Muscle layer of duodenum (tissue), 2 donors: Measurements from ENCODE around the gene LGALS9C.
"Not testable (repeated sequence)": the region's sequence is repeated elsewhere in the genome, so short reads cannot be mapped to it uniquely, and the experiment has no call there.

Experiments
- H3K27ac ChIP-seq: one replicate; pipeline ENCODE4 v1.7.0; 2013; ENCODE audit warnings: mild to moderate bottlenecking, low read length
- H3K27me3 ChIP-seq: one replicate; pipeline ENCODE4 v1.7.0; 2013; ENCODE audit warnings: low read depth, mild to moderate bottlenecking, control low read depth, low read length
- H3K36me3 ChIP-seq, 2 donors: one replicate each; pipeline ENCODE4 v1.7.0; 2013; ENCODE audit warnings: low read length in 2 of 2, control low read depth in 1 of 2, mild to moderate bottlenecking in 1 of 2; ENCODE audit not compliant: insufficient read depth in 2 of 2, control insufficient read depth in 1 of 2
- H3K4me1 ChIP-seq, 2 donors: one replicate each; pipeline ENCODE4 v1.7.0; 2013; ENCODE audit warnings: low read length in 2 of 2, mild to moderate bottlenecking in 2 of 2, control low read depth in 1 of 2, moderate library complexity in 1 of 2; ENCODE audit not compliant: insufficient read depth in 2 of 2, control insufficient read depth in 1 of 2
- H3K4me3 ChIP-seq, 2 donors: one replicate each; pipeline ENCODE4 v1.7.0; 2013; ENCODE audit warnings: low read length in 2 of 2, low read depth in 1 of 2, mild to moderate bottlenecking in 1 of 2
- H3K9me3 ChIP-seq, 2 donors: one replicate each; pipeline ENCODE4 v1.7.0; 2013; ENCODE audit warnings: low read length in 2 of 2, control low read depth in 1 of 2, mild to moderate bottlenecking in 1 of 2; ENCODE audit not compliant: control insufficient read depth in 1 of 2
- donor health status: healthy.

Gene LGALS9C

DNA sequence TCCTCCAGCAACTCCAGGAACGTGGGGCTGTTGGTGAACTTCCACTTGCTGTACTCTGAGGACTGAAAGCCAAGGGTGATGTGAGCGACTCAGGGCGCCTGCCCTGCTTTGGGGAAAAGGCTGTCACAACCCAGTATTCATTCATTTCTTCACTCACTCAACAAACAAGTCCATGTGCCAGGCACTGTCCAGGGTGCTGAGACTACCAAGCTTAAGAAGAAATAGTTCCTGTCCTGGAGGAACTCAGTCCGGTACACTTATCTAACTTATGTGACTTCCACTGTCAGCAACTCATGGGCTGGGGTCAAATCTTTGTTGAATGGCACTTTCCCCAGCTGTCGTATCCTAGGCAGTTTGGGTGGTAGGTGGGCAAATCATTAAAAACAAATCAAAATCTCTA, 26.6 kb downstream of the LGALS9C start:
- not testable (repeated sequence) for H3K27me3 ChIP-seq, H3K36me3 ChIP-seq, H3K4me3 ChIP-seq

DNA sequence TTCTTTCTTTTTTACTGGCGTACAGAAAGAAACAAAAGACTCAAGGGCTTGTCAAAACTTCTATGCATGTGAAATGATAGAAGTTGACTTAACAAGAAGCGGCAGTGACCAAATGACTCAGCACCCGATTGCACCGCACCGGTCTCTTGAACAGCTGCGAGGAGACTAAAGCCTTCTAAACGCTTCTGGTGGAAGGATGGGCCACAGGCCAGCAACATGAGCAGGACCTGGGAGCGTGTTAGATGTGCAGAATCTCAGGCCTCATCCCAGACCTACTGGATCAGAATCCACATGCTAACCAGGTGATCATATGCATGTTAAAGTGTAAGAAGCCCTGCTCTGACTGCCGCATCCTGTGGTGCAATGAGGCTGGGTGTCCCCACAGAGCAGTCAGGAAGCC, 31.1 kb downstream of the LGALS9C start:
- H3K4me3 ChIP-seq, H3K4me1 ChIP-seq, H3K27ac ChIP-seq, H3K27me3 ChIP-seq, H3K9me3 ChIP-seq, H3K36me3 ChIP-seq: not testable (repeated sequence)

More for the DNA sequence above, 26.6 kb downstream of the LGALS9C start:
- not testable (repeated sequence) for H3K9me3 ChIP-seq, H3K4me1 ChIP-seq, H3K27ac ChIP-seq

- not testable (repeated sequence) for H3K27ac ChIP-seq, H3K9me3 ChIP-seq, H3K4me1 ChIP-seq, H3K4me3 ChIP-seq, H3K36me3 ChIP-seq, H3K27me3 ChIP-seq
These were observed 32.1 kb downstream of the LGALS9C start for GRCh38 chr17:18508667-18509066.

GRCh38 chr17:18521100-18521499, 44.5 kb downstream of the LGALS9C start:
- not testable (repeated sequence) for H3K4me1 ChIP-seq, H3K9me3 ChIP-seq, H3K27me3 ChIP-seq

DNA sequence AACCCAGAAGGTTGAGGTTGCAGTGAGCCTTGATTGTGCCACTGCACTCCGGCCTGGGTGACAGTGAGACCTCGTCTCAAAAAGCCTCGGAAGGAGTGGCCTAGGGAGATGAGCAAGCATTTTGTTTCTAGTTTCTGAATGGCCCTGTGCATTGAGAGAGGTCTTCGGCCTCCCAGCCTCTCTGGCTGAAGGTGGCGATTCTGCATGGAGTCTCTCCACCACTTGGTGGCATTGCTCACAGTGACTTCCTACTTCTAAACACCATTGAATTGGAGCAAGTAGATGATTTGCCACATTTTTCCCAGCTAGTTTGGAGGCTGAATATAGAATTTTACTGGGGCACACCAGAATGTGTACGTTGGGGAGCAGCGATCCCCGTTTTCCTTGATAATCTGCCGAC, 48.4 kb downstream of the LGALS9C start:
- H3K27me3 ChIP-seq, H3K27ac ChIP-seq, H3K9me3 ChIP-seq, H3K36me3 ChIP-seq, H3K4me1 ChIP-seq, H3K4me3 ChIP-seq: not testable (repeated sequence)

More at GRCh38 chr17:18521100-18521499, 44.5 kb downstream of the LGALS9C start:
- H3K4me3 ChIP-seq, H3K27ac ChIP-seq, H3K36me3 ChIP-seq: not testable (repeated sequence)

DNA sequence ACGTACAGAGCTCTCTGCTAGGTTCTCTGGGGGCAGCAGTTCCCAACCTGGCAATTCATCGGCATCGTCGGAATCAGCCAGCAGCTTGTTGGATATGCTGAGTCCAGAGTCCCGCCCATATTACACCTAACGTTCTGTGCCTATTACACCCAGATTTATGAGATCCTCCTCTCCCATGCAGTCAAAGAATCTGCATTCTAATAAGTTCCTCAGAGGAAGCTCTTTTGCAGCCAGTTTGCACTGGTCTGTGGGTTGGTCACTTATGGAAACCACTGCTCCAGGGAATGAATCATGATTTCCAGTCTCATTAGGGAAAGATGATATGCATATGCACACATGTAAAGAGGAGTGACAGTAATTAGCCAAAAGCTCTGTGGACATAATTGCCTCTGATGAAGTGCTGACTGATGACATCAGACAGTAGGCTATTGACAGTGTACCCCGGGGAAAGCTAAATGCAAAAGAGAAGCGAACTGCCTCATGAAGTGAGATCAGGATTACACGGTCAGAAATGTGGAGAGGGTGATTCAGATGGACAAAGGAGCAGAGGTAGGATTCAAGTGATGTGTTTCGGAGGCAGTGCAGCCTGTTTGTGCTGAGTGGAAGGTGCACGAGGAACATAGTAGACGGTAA, 49.7 kb downstream of the LGALS9C start:
- not testable (repeated sequence) for H3K36me3 ChIP-seq, H3K4me3 ChIP-seq, H3K4me1 ChIP-seq, H3K27me3 ChIP-seq, H3K9me3 ChIP-seq, H3K27ac ChIP-seq

DNA sequence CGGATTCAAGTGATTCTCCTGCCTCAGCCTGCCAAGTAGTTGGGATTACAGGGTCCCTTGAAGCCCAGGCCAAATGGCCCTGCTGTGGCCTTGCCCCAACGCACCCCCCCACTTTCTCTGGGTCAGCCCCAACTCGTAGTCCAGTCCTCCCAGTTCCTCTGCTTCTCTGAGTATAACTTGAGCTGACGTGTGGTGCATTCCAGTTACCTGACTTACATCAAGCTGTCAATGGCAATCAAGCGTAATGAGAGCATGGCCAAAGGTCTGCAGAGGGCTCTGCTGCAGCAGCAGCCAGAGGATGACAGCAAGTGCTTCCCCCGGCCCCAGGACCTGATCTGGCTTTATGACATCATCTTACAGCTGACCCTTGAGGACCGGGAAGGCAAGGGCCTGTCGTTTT, 50.8 kb downstream of the LGALS9C start:
- not testable (repeated sequence) for H3K4me1 ChIP-seq, H3K9me3 ChIP-seq, H3K27ac ChIP-seq, H3K4me3 ChIP-seq, H3K27me3 ChIP-seq, H3K36me3 ChIP-seq

GRCh38 chr17:18528435-18528834, 51.8 kb downstream of the LGALS9C start:
- H3K36me3 ChIP-seq, H3K4me1 ChIP-seq, H3K4me3 ChIP-seq, H3K27ac ChIP-seq, H3K9me3 ChIP-seq, H3K27me3 ChIP-seq: not testable (repeated sequence)

DNA sequence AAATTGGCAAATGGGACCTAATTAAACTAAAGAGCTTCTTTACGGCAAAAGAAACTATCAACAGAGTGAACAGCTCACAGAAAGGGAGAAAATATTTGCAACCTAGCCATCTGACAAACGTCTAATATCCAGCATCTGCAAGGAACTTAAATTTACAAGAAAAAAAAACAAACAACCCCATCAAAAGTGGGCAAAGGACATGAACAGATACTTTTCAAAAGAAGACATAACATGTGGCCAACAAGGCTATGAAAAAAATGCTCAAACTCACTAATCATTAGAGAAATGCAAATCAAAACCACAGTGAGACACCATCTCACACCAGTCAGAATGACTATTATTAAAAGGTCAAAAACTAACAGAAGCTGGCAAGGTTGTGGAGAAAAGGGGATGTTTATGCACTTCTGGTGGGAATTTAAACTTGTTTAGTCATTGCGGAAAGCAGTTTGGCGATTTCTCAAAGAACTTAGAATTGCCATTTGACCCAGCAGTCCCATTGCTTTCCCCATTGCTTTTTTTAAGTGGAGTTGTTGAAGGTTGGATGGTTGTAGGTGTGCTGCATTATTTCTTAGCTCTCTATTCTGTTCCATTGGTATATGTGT, 52.4 kb downstream of the LGALS9C start:
- H3K4me3 ChIP-seq, H3K36me3 ChIP-seq, H3K27ac ChIP-seq, H3K9me3 ChIP-seq, H3K4me1 ChIP-seq, H3K27me3 ChIP-seq: not testable (repeated sequence)

- not testable (repeated sequence) for H3K27ac ChIP-seq, H3K36me3 ChIP-seq, H3K4me3 ChIP-seq, H3K9me3 ChIP-seq, H3K27me3 ChIP-seq, H3K4me1 ChIP-seq
These were observed 53.8 kb downstream of the LGALS9C start for GRCh38 chr17:18530405-18530804.

- not testable (repeated sequence) for H3K27me3 ChIP-seq, H3K27ac ChIP-seq, H3K4me3 ChIP-seq, H3K36me3 ChIP-seq, H3K4me1 ChIP-seq, H3K9me3 ChIP-seq
These were observed 65.6 kb downstream of the LGALS9C start for GRCh38 chr17:18542234-18542633.

DNA sequence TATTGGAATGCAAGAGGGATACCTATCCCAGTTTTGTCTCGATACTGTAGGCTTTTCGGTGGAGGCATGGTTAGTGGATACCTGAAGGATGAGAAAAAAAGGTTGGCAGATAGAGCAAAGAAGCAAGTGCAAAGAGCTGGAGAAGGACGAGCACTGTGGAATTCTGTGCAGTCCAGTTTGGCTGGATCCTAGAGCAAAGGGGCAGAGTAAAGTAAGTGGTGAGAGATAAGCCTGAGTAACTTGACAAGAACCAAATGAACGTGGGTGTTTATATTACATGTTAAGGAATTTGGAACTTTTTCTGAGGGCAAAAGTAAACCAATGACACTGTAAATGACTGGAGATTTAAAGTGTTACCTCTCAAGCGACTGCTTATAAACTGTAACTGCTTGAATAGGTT, 66.3 kb downstream of the LGALS9C start:
- not testable (repeated sequence) for H3K9me3 ChIP-seq, H3K27me3 ChIP-seq, H3K36me3 ChIP-seq, H3K27ac ChIP-seq, H3K4me1 ChIP-seq, H3K4me3 ChIP-seq
